ENCODE measurements around the gene PRKG2.

- TF ChIP-seq, protein P1, sequence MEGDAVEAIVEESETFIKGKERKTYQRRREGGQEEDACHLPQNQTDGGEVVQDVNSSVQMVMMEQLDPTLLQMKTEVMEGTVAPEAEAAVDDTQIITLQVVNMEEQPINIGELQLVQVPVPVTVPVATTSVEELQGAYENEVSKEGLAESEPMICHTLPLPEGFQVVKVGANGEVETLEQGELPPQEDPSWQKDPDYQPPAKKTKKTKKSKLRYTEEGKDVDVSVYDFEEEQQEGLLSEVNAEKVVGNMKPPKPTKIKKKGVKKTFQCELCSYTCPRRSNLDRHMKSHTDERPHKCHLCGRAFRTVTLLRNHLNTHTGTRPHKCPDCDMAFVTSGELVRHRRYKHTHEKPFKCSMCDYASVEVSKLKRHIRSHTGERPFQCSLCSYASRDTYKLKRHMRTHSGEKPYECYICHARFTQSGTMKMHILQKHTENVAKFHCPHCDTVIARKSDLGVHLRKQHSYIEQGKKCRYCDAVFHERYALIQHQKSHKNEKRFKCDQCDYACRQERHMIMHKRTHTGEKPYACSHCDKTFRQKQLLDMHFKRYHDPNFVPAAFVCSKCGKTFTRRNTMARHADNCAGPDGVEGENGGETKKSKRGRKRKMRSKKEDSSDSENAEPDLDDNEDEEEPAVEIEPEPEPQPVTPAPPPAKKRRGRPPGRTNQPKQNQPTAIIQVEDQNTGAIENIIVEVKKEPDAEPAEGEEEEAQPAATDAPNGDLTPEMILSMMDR (IDR thresholded peaks at IDR 0.05) = no peak
- TF ChIP-seq POLR2A (IDR thresholded peaks at IDR 0.05) (no peak), POLR2AphosphoS5 (IDR thresholded peaks at IDR 0.05) (no peak)
Observed at GRCh38 chr4:81116566-81116965, 98.5 kb downstream of the PRKG2 start.
